ENCODE results near the gene ZNF134. TPM values are rescaled to one million over a fixed set of nuclear protein-coding genes. Genes with fewer than 3 reads are reported as not detected.

The ZNF134 gene
- polyA plus RNA-seq, 3 donors: 2.2 to 5.4 (median 3.3) TPM

GRCh38 chr19:57648331-57649003, 34.4 kb downstream of the ZNF134 start:
- WGBS (ENCODE audit: insufficient coverage): 93% methylated on average over 3 of the region's 6 CpGs
- no peaks in the 10 kb centered on the region for H3K27me3 Mint-ChIP-seq (ENCODE audit: low read depth in 3 of 3)
- Histone ChIP-seq H3K9me3 (replicated peaks in 1 of 2; ENCODE audit: control insufficient read depth in 1 of 2, insufficient read depth in 1 of 2, low read length in 2 of 2) (peaks cover 74 to 79% of the 10 kb centered on the region in 2 donors), H3K4me3 (replicated peaks in 1 of 3; ENCODE audit: low read depth in 2 of 3, low read length in 3 of 3) (no peak overlapping the region), H3K4me1 (ENCODE audit: control insufficient read depth in 1 of 2, insufficient read depth in 2 of 2, low read length in 2 of 2) (no peaks in the 10 kb centered on the region), H3K79me2 (ENCODE audit: insufficient read depth, low read length) (no peaks in the 10 kb centered on the region), H2AFZ (ENCODE audit: insufficient read depth, low read depth, low read length, poor library complexity, severe bottlenecking) (no peak overlapping the region), H3K27ac (ENCODE audit: low read depth in 1 of 2, low read length in 2 of 2) (no peak overlapping the region), H3K36me3 (replicated peaks in 1 of 2; ENCODE audit: control insufficient read depth in 1 of 2, insufficient read depth in 2 of 2, low read length in 2 of 2) (no peaks in the 10 kb centered on the region), H3K4me2 (replicated peaks; ENCODE audit: extremely low read depth, low read length, poor library complexity, severe bottlenecking) (no peak overlapping the region), H3K27me3 (ENCODE audit: control insufficient read depth in 2 of 2, insufficient read depth in 2 of 2, low read length in 2 of 2) (no peaks in the 10 kb centered on the region), H3K9ac (ENCODE audit: insufficient read depth, low read length, poor library complexity, severe bottlenecking) (no peak overlapping the region), H4K20me1 (ENCODE audit: insufficient read depth, low read length) (no peaks in the 10 kb centered on the region)
- H3K36me3 Mint-ChIP-seq: no peaks in the 10 kb centered on the region
- intact Hi-C loops (cut with micrococcal nuclease): no loop called here
- H3K4me1 Mint-ChIP-seq: no peaks in the 10 kb centered on the region
- DNase-seq: no peak
- peaks cover 33 to 85% (median 68%) of the 10 kb centered on the region in 7 donors for H3K9me3 Mint-ChIP-seq
- no peak overlapping the region for H3K27ac Mint-ChIP-seq
- TF ChIP-seq CTCF (IDR thresholded peaks at IDR 0.05): no peak
- H3K4me3 Mint-ChIP-seq: no peak overlapping the region

- H3K9me3 Mint-ChIP-seq: peaks cover 56 to 93% (median 77%) of the 10 kb centered on the region in 7 donors
These were observed 37.6 kb downstream of the ZNF134 start for GRCh38 chr19:57651654-57651996.

More at GRCh38 chr19:57651654-57651996, 37.6 kb downstream of the ZNF134 start:
- peaks cover 0 to under 1% (median 0%) of the 10 kb centered on the region in 3 donors for H3K27me3 Mint-ChIP-seq (ENCODE audit: low read depth in 3 of 3)
- H3K9me3 ChIP-seq (replicated peaks in 1 of 2; ENCODE audit: control insufficient read depth in 1 of 2, insufficient read depth in 1 of 2, low read length in 2 of 2): peaks cover 83 to 86% of the 10 kb centered on the region in 2 donors
- no peak overlapping the region for H3K4me3 Mint-ChIP-seq
- WGBS (ENCODE audit: insufficient coverage): 69% methylated on average over 6 of the region's 6 CpGs
- H3K4me1 Mint-ChIP-seq: no peaks in the 10 kb centered on the region
- TF ChIP-seq CTCF (IDR thresholded peaks at IDR 0.05): no peak
- H3K4me3 ChIP-seq (replicated peaks in 1 of 3; ENCODE audit: low read depth in 2 of 3, low read length in 3 of 3): no peak overlapping the region
- no peak overlapping the region for H3K4me2 ChIP-seq (replicated peaks; ENCODE audit: extremely low read depth, low read length, poor library complexity, severe bottlenecking)
- no peaks in the 10 kb centered on the region for H3K36me3 Mint-ChIP-seq
- no peak overlapping the region for H2AFZ ChIP-seq (ENCODE audit: insufficient read depth, low read depth, low read length, poor library complexity, severe bottlenecking)
- H3K9ac ChIP-seq (ENCODE audit: insufficient read depth, low read length, poor library complexity, severe bottlenecking): no peak overlapping the region
- no peaks in the 10 kb centered on the region for H3K4me1 ChIP-seq (ENCODE audit: control insufficient read depth in 1 of 2, insufficient read depth in 2 of 2, low read length in 2 of 2)
- DNase-seq: no peak
- H3K79me2 ChIP-seq (ENCODE audit: insufficient read depth, low read length): no peaks in the 10 kb centered on the region
- H4K20me1 ChIP-seq (ENCODE audit: insufficient read depth, low read length): no peaks in the 10 kb centered on the region
- no peak overlapping the region for H3K27ac ChIP-seq (ENCODE audit: low read depth in 1 of 2, low read length in 2 of 2)
- no peaks in the 10 kb centered on the region for H3K27me3 ChIP-seq (ENCODE audit: control insufficient read depth in 2 of 2, insufficient read depth in 2 of 2, low read length in 2 of 2)
- H3K36me3 ChIP-seq (replicated peaks in 1 of 2; ENCODE audit: control insufficient read depth in 1 of 2, insufficient read depth in 2 of 2, low read length in 2 of 2): no peaks in the 10 kb centered on the region
- intact Hi-C loops (cut with micrococcal nuclease): no loop called here
- H3K27ac Mint-ChIP-seq: no peak overlapping the region

Data from CD14-positive monocyte (primary cell).